NB4 (cell line): ENCODE measurements around the gene PIP5K1A.

Source experiments
- MYC ChIP-seq: IDR thresholded peaks from 2 replicates; pipeline ENCODE4 v1.6.1; 2011; ENCODE audit warnings: low read depth, low read length
- TF ChIP-seq, protein P1 (sequence below): IDR thresholded peaks from one replicate; pipeline ENCODE4 v1.5.1; 2012; ENCODE audit warnings: low read depth, low read length
- TF ChIP-seq, protein P2 (sequence below): IDR thresholded peaks from 2 replicates; pipeline ENCODE4 v1.6.1; 2011; ENCODE audit warnings: low read depth, low read length

DNA sequence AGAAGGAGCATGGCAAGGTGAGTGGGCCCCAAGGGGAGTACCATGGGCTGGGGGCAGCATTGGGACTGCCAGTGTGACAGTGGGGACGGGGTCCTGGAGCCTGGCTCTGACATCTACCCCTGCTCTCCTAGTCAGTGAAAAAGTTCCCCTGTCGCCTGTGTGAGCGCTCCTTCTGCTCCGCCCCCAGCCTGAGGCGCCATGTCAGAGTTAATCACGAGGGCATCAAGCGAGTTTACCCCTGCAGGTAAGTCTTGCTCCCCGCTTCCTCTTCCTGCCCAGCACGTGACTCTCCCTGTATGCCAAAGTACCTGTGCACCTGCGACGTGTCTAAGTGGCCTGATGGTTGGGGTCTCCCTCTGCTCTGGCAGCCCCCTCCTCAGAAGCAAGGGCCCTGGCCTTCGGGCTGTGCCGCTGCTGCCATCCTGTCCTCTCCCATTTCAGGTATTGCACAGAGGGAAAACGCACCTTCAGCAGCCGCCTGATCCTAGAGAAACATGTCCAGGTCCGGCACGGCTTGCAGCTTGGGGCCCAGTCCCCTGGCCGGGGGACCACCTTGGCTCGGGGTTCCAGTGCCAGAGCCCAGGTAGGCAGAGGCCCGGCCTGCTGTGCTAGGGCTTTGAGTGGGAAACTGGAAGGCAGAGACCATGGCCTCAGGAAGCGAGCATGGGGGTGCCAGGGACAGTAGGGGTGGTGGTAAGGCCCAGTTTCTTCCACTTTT is 91.8 kb downstream of the PIP5K1A start:
- TF ChIP-seq, protein P1, sequence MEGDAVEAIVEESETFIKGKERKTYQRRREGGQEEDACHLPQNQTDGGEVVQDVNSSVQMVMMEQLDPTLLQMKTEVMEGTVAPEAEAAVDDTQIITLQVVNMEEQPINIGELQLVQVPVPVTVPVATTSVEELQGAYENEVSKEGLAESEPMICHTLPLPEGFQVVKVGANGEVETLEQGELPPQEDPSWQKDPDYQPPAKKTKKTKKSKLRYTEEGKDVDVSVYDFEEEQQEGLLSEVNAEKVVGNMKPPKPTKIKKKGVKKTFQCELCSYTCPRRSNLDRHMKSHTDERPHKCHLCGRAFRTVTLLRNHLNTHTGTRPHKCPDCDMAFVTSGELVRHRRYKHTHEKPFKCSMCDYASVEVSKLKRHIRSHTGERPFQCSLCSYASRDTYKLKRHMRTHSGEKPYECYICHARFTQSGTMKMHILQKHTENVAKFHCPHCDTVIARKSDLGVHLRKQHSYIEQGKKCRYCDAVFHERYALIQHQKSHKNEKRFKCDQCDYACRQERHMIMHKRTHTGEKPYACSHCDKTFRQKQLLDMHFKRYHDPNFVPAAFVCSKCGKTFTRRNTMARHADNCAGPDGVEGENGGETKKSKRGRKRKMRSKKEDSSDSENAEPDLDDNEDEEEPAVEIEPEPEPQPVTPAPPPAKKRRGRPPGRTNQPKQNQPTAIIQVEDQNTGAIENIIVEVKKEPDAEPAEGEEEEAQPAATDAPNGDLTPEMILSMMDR = no peak
- TF ChIP-seq MYC = no peak
- TF ChIP-seq, protein P2, sequence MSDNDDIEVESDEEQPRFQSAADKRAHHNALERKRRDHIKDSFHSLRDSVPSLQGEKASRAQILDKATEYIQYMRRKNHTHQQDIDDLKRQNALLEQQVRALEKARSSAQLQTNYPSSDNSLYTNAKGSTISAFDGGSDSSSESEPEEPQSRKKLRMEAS = no peak
